ENCODE results near the gene CARD10. TPM values are rescaled to one million over a fixed set of nuclear protein-coding genes. Genes with fewer than 3 reads are reported as not detected.

CARD10 gene
- total RNA-seq, 1 donor from 2014 or later = 1.5 TPM

DNA sequence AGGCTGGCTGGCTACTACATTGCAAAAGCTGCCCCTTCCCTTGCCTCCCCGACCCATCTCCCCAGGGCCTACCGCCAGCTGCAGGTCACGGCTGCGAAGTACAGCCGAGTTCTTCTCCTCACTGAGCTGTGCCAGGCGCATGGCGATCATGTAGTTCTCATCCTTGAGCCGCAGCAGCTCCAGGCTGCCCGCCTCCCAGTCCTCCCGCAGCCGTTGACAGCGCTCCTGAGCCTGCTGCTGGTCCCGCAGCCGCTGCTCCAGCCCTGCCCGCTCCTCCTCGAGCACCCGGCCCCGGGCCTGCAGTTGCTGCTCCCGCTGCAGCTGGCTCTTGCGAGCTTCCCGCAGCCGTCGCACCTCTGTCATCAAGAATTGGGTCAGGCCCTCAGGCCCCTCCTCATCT, 3.3 kb downstream of the CARD10 start:
- Histone ChIP-seq H3K36me3 (no peaks in the 10 kb centered on the region), H3K27me3 (peaks cover 41% of the 10 kb centered on the region), H3K79me2 (ENCODE audit: low read depth) (no peaks in the 10 kb centered on the region), H3K4me3 (no peak overlapping the region), H3F3A (ENCODE audit: low read depth) (peaks cover 12% of the 10 kb centered on the region), H3K4me1 (peaks cover 14% of the 10 kb centered on the region), H3K4me2 (no peak overlapping the region), H3K27ac (no peak overlapping the region), H4K20me1 (ENCODE audit: low read depth) (no peaks in the 10 kb centered on the region), H2AFZ (replicated peaks) (no peak overlapping the region), H3K9me3 (ENCODE audit: low read depth) (no peaks in the 10 kb centered on the region), H3K9ac (no peak overlapping the region)
- DNase-seq (ENCODE audit: low spot score) = no peak
- H3K27me3 Mint-ChIP-seq (ENCODE audit: insufficient read depth, low read depth) = peaks cover 27% of the 10 kb centered on the region
- no peak for TF ChIP-seq EZH2phosphoT487 (IDR thresholded peaks at IDR 0.05)
- TF ChIP-seq, protein P1, sequence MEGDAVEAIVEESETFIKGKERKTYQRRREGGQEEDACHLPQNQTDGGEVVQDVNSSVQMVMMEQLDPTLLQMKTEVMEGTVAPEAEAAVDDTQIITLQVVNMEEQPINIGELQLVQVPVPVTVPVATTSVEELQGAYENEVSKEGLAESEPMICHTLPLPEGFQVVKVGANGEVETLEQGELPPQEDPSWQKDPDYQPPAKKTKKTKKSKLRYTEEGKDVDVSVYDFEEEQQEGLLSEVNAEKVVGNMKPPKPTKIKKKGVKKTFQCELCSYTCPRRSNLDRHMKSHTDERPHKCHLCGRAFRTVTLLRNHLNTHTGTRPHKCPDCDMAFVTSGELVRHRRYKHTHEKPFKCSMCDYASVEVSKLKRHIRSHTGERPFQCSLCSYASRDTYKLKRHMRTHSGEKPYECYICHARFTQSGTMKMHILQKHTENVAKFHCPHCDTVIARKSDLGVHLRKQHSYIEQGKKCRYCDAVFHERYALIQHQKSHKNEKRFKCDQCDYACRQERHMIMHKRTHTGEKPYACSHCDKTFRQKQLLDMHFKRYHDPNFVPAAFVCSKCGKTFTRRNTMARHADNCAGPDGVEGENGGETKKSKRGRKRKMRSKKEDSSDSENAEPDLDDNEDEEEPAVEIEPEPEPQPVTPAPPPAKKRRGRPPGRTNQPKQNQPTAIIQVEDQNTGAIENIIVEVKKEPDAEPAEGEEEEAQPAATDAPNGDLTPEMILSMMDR (IDR thresholded peaks at IDR 0.05) = no peak
- no peak for TF ChIP-seq EZH2 (IDR thresholded peaks at IDR 0.05)
- H3K4me1 Mint-ChIP-seq = peaks cover 45% of the 10 kb centered on the region
- H3K9me3 Mint-ChIP-seq = peaks cover 4% of the 10 kb centered on the region
- H3K4me3 Mint-ChIP-seq = no peak overlapping the region
- peaks cover 4% of the 10 kb centered on the region for H3K36me3 Mint-ChIP-seq
- no peak overlapping the region for H3K27ac Mint-ChIP-seq

DNA sequence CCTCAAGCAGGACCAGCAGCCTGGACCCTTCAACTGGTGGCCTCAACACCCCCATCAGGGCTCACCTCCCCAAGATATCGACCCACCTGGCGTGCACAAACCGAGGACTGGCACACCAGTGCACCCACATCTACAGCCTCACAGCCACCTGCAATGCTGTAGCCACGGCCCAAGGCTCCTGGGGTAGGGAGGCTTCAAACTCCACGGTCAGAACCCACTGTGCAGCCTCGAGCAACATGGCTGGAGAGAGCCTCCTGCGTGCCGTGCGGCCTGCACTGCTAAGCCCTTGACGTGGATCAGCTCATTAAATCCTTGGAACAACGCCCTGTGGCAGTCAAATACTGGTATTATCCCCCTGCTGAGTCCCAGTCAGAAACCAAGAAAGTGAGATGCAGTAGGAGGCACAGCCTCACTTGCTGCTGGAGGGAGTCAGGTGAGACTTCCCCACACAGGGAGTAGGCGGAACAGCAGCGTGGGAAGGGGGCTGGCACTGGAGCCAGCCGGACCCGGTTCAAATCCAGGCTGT, 4.6 kb downstream of the CARD10 start:
- no peak for TF ChIP-seq EZH2 (IDR thresholded peaks at IDR 0.05)
- no peak for TF ChIP-seq EZH2phosphoT487 (IDR thresholded peaks at IDR 0.05)
- TF ChIP-seq, protein P1 (IDR thresholded peaks at IDR 0.05) = no peak
- Histone ChIP-seq H3K4me2 (no peak overlapping the region), H2AFZ (replicated peaks) (no peak overlapping the region), H3K9ac (no peak overlapping the region), H3K27ac (no peak overlapping the region), H4K20me1 (ENCODE audit: low read depth) (no peaks in the 10 kb centered on the region), H3K79me2 (ENCODE audit: low read depth) (no peaks in the 10 kb centered on the region), H3K4me3 (no peak overlapping the region), H3K27me3 (peaks cover 28% of the 10 kb centered on the region), H3F3A (ENCODE audit: low read depth) (peaks cover 7% of the 10 kb centered on the region), H3K9me3 (ENCODE audit: low read depth) (no peaks in the 10 kb centered on the region), H3K4me1 (peaks cover 14% of the 10 kb centered on the region), H3K36me3 (no peaks in the 10 kb centered on the region)
- peaks cover 4% of the 10 kb centered on the region for H3K9me3 Mint-ChIP-seq
- H3K4me3 Mint-ChIP-seq = no peak overlapping the region
- H3K36me3 Mint-ChIP-seq = peaks cover 4% of the 10 kb centered on the region
- no peak overlapping the region for H3K27ac Mint-ChIP-seq
- H3K27me3 Mint-ChIP-seq (ENCODE audit: insufficient read depth, low read depth) = peaks cover 28% of the 10 kb centered on the region
- DNase-seq (ENCODE audit: low spot score) = no peak
- H3K4me1 Mint-ChIP-seq = peaks cover 48% of the 10 kb centered on the region

- DNase-seq (ENCODE audit: low spot score) = no peak
- H3K4me1 ChIP-seq = peaks cover 26% of the 10 kb centered on the region
- peaks cover 17% of the 10 kb centered on the region for H3K27me3 Mint-ChIP-seq (ENCODE audit: insufficient read depth, low read depth)
Measured at GRCh38 chr22:37511395-37512104, 7.7 kb downstream of the CARD10 start.

More at GRCh38 chr22:37511395-37512104, 7.7 kb downstream of the CARD10 start:
- Histone ChIP-seq H3K9ac (no peak overlapping the region), H3K79me2 (ENCODE audit: low read depth) (no peaks in the 10 kb centered on the region), H4K20me1 (ENCODE audit: low read depth) (no peaks in the 10 kb centered on the region), H3K9me3 (ENCODE audit: low read depth) (no peaks in the 10 kb centered on the region), H2AFZ (replicated peaks) (no peak overlapping the region), H3K27me3 (no peaks in the 10 kb centered on the region), H3K27ac (no peak overlapping the region), H3K4me2 (peak overlapping the region; percentile 29), H3K36me3 (no peaks in the 10 kb centered on the region), H3K4me3 (no peak overlapping the region), H3F3A (ENCODE audit: low read depth) (peaks cover 7% of the 10 kb centered on the region)
- Mint-ChIP-seq H3K9me3 (no peaks in the 10 kb centered on the region), H3K36me3 (no peaks in the 10 kb centered on the region), H3K4me1 (peaks cover 54% of the 10 kb centered on the region), H3K27ac (peak overlapping the region; percentile 74), H3K4me3 (no peak overlapping the region)
- TF ChIP-seq, protein P1 (IDR thresholded peaks at IDR 0.05) = no peak
- TF ChIP-seq EZH2phosphoT487 (IDR thresholded peaks at IDR 0.05) = no peak
- no peak for TF ChIP-seq EZH2 (IDR thresholded peaks at IDR 0.05)

Measured in neural progenitor cell (in vitro differentiated cells).